Kidney (tissue), 14 donors: ENCODE data around the gene LRRC41. TPM values are rescaled to one million over a fixed set of nuclear protein-coding genes. Genes with fewer than 3 reads are reported as not detected.
"Not testable (repeated sequence)": the region's sequence is repeated elsewhere in the genome, so short reads cannot be mapped to it uniquely, and the experiment has no call there.

Experiments
- DNase-seq, 5 donors: peaks; one replicate each; pipeline ENCODE4 v3.0.0-alpha.2; 2013 to 2020
- FAIRE-seq: peaks from 2 replicates; lab custom pipeline; 2012; peaks lifted over from hg19 to GRCh38; lab: Jason Lieb, UNC
- H3K27ac ChIP-seq, 2 donors: one replicate each; pipeline ENCODE4 v1.7.0; 2013; ENCODE audit warnings: low read depth in 2 of 2, low read length in 2 of 2, inconsistent platforms in 1 of 2
- H3K27me3 ChIP-seq: one replicate; pipeline ENCODE4 v1.7.1; 2013; ENCODE audit warnings: low read length, inconsistent platforms; ENCODE audit not compliant: control insufficient read depth, insufficient read depth
- H3K36me3 ChIP-seq, 3 donors: one replicate each; pipeline versions ENCODE4 v1.7.0 to v1.7.1; 2013; ENCODE audit warnings: low read length in 3 of 3, control low read depth in 1 of 3, inconsistent platforms in 1 of 3; ENCODE audit not compliant: insufficient read depth in 3 of 3, control insufficient read depth in 2 of 3
- H3K4me1 ChIP-seq, 3 donors: one replicate each; pipeline versions ENCODE4 v1.7.0 to v1.7.1; 2013; ENCODE audit warnings: low read length in 3 of 3, inconsistent platforms in 1 of 3, low read depth in 1 of 3; ENCODE audit not compliant: control insufficient read depth in 2 of 3, insufficient read depth in 2 of 3
- H3K4me3 ChIP-seq, 3 donors: one replicate each; pipeline versions ENCODE4 v1.7.0 to v1.8.1; 2013; ENCODE audit warnings: low read length in 3 of 3, control low read depth in 1 of 3, inconsistent platforms in 1 of 3
- H3K9ac ChIP-seq, 3 donors: one replicate each; pipeline versions ENCODE4 v1.7.0 to v1.7.1; 2013; ENCODE audit warnings: low read length in 3 of 3, control low read depth in 1 of 3, inconsistent platforms in 1 of 3
- H3K9me3 ChIP-seq, 3 donors: one replicate each; pipeline versions ENCODE4 v1.7.0 to v1.7.1; 2013; ENCODE audit warnings: low read length in 3 of 3, control low read depth in 1 of 3, inconsistent platforms in 1 of 3; ENCODE audit not compliant: control insufficient read depth in 2 of 3, insufficient read depth in 1 of 3
- CTCF ChIP-seq: IDR thresholded peaks from 3 replicates; pipeline ENCODE4 v1.5.1; 2012; ENCODE audit warnings: mild to moderate bottlenecking, moderate library complexity, borderline replicate concordance; ENCODE audit not compliant: insufficient read depth; ENCODE audit errors: extremely low read depth
- intact Hi-C: fragments of 100-400 bp; cut with DNase I; formaldehyde crosslinking; loops from one replicate; pipeline ENCODE4 v1.11.1; 2022
- polyA plus RNA-seq: library from polyadenylated mRNA; stranded (reverse); fragments of 350-450 nt; fragmentation: Illumina TruSeq; extraction: RNeasy Lipid Tissue Mini Kit (QIAGEN cat#74804); gene quantifications from one replicate; pipeline ENCODE4 v1.2.3, GENCODE V29; 2014; ENCODE audit warnings: low read depth, low replicate concordance; ENCODE audit not compliant: insufficient read depth
- total RNA-seq: library from RNA; stranded (reverse); fragmentation: NEBNext Ultra II Directional; extraction: Animal tissue kit (Norgen Biotek cat#: 25700); gene quantifications from one replicate; pipeline ENCODE4 v1.2.1, GENCODE V29; 2021
- donor health status: control.
- donor health status: control.
- donor health status: control.
- donor health status: control.
- donor health status: control.
- donor health status: DM: yes; HTN: yes; CAD: no.
- donor health status: Normal renal cell carcinoma (clear cell type).

The LRRC41 gene
- total and polyA plus RNA-seq, 2 donors from 2014 or later: 37.4 to 59.6 TPM

- H3K4me3 ChIP-seq: no peak overlapping the region
- H3K36me3 ChIP-seq: no peaks in the 10 kb centered on the region
- H3K27me3 ChIP-seq: no peaks in the 10 kb centered on the region
- no peaks in the 10 kb centered on the region for H3K9me3 ChIP-seq
- intact Hi-C loops: no loop called here
- no peak overlapping the region for H3K9ac ChIP-seq
- FAIRE-seq (no peak), DNase-seq (no peak)
- H3K27ac ChIP-seq: no peak overlapping the region
- peaks cover 0 to 7% (median 0%) of the 10 kb centered on the region in 3 donors for H3K4me1 ChIP-seq
- no peak for TF ChIP-seq CTCF
Observed at GRCh38 chr1:46242918-46243317, 60.5 kb downstream of the LRRC41 start.

GRCh38 chr1:46241733-46242132 lies 61.7 kb downstream of the LRRC41 start:
- H3K27me3 ChIP-seq, H3K9me3 ChIP-seq, FAIRE-seq, intact Hi-C loops, DNase-seq, H3K9ac ChIP-seq, H3K27ac ChIP-seq, H3K4me1 ChIP-seq, H3K4me3 ChIP-seq, H3K36me3 ChIP-seq: not testable (repeated sequence)

DNA sequence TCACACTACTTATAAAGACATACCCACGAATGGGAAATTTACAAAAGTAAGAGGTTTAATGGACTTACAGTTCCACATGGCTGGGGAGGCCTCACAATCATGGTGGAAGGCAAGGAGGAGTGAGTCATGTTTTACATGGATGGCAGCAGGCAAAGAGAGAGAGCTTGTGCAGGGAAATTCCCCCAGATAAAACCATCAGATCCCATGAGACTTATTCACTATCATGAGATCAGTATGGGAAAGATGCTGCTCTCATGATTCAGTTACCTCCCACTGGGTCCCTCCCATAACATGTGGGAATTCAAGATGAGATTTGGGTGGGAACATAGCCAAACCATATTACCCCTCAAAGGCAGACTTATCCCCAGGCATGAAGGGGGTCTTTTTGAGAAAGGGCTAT lies 64.6 kb downstream of the LRRC41 start:
- DNase-seq, H3K4me1 ChIP-seq, H3K36me3 ChIP-seq, FAIRE-seq, H3K4me3 ChIP-seq, H3K9ac ChIP-seq, H3K27ac ChIP-seq, intact Hi-C loops, H3K9me3 ChIP-seq, H3K27me3 ChIP-seq: not testable (repeated sequence)

DNA sequence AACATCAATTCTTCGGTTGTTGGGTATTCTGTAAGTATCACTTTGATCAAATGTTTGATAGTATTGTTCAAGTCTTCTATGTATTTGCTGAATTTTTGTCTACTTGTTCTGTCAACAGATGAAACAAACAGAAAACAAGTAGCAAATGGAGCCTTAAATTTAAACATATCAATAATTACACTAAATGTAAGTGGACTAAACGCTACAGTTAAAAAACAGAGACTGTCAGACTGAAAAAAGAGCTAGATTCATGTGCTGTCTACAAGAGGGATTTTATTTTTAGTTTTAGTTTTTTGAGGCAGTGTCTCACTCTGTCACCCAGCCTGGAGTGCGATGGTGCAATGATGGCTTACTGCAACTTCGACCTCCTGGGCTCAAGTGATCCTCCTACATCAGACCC lies 66.5 kb downstream of the LRRC41 start:
- Histone ChIP-seq H3K36me3 (no peaks in the 10 kb centered on the region), H3K27me3 (no peaks in the 10 kb centered on the region), H3K9ac (no peak overlapping the region), H3K27ac (no peak overlapping the region), H3K4me3 (no peak overlapping the region), H3K9me3 (peaks cover 0 to 7% (median 2%) of the 10 kb centered on the region in 3 donors), H3K4me1 (no peaks in the 10 kb centered on the region)
- TF ChIP-seq CTCF: no peak
- intact Hi-C loops: no loop called here
- FAIRE-seq (no peak), DNase-seq (no peak)

GRCh38 chr1:46231231-46231630 lies 72.2 kb downstream of the LRRC41 start:
- not testable (repeated sequence) for H3K36me3 ChIP-seq

More at GRCh38 chr1:46231231-46231630, 72.2 kb downstream of the LRRC41 start:
- H3K4me1 ChIP-seq, H3K4me3 ChIP-seq, H3K9ac ChIP-seq, intact Hi-C loops, H3K9me3 ChIP-seq, H3K27ac ChIP-seq, DNase-seq, H3K27me3 ChIP-seq, FAIRE-seq: not testable (repeated sequence)

Other genes starting within 250 kb of the LRRC41 start
- 44.2 TPM for gene PIK3R3, start 171.0 kb downstream of the LRRC41 start, total RNA-seq
- gene PIK3R3, start 171.0 kb downstream of the LRRC41 start, polyA plus RNA-seq: 9.7 TPM
- gene TSPAN1, start 128.5 kb downstream of the LRRC41 start, total RNA-seq: 578 TPM
- 518 TPM for gene TSPAN1, start 128.5 kb downstream of the LRRC41 start, polyA plus RNA-seq
- not detected for gene P3R3URF, start 127.1 kb downstream of the LRRC41 start, total RNA-seq
- gene P3R3URF, start 127.1 kb downstream of the LRRC41 start, polyA plus RNA-seq: not detected
- gene POMGNT1, start 105.2 kb downstream of the LRRC41 start, total RNA-seq: 65.1 TPM
- gene POMGNT1, start 105.2 kb downstream of the LRRC41 start, polyA plus RNA-seq: 129 TPM
- gene LURAP1, start 100.3 kb downstream of the LRRC41 start, total RNA-seq: 11.2 TPM
- gene LURAP1, start 100.3 kb downstream of the LRRC41 start, polyA plus RNA-seq: 8.4 TPM
- gene RAD54L, start 55.9 kb downstream of the LRRC41 start, total RNA-seq: 1.7 TPM
- 1.2 TPM for gene RAD54L, start 55.9 kb downstream of the LRRC41 start, polyA plus RNA-seq
- 188 TPM for gene UQCRH, start 82 bp upstream of the LRRC41 start, total RNA-seq
- 850 TPM for gene UQCRH, start 82 bp upstream of the LRRC41 start, polyA plus RNA-seq
- gene NSUN4, start 37.2 kb upstream of the LRRC41 start, total RNA-seq: 32.2 TPM
- 12.4 TPM for gene NSUN4, start 37.2 kb upstream of the LRRC41 start, polyA plus RNA-seq
- gene FAAH, start 90.7 kb upstream of the LRRC41 start, total RNA-seq: 39.3 TPM
- 50.7 TPM for gene FAAH, start 90.7 kb upstream of the LRRC41 start, polyA plus RNA-seq
- not detected for gene DMBX1, start 186.2 kb upstream of the LRRC41 start, total RNA-seq
- not detected for gene DMBX1, start 186.2 kb upstream of the LRRC41 start, polyA plus RNA-seq
- not detected for gene KNCN, start 248.0 kb upstream of the LRRC41 start, total RNA-seq
- gene KNCN, start 248.0 kb upstream of the LRRC41 start, polyA plus RNA-seq: not detected